HUDEP-2 (cell line): ENCODE data around the gene ABCC8.

Experiments used
- DNase-seq, 76 experiments: peaks; one replicate each; lab custom pipeline; 2025; ENCODE audit not compliant: unreplicated experiment in 76 of 76; lab: John Stamatoyannopoulos, UW

The ABCC8 gene

GRCh38 chr11:17476317-17477083 lies at the start of gene ABCC8:
Gene ABCC8 (minus strand): TSS chr11:17476845. CDS start chr11:17476776, 69 bp downstream.
- DNase-seq = no peak

GRCh38 chr11:17526326-17526725 lies 49.7 kb upstream of the ABCC8 start:
- no peak for DNase-seq

DNA sequence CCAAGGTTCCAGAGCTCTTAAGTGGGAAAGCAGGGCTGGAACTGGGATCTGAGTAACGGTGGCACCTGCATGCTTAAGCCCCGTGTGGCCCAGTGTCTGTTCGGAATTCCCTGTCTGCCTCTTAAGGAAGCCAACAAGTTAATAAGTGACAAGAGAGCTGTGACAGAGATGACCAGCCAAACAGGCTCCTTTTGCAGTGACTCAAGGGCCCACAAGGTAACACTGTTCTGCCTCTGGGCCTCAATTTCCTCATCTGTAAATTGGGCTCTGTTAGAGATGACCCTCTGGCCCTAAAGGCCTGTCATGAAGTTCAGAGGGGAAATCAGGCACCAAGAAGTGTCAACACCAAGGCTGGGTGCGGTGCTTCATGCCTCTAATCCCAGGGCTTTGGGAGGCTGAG lies 48.9 kb upstream of the ABCC8 start:
- DNase-seq = no peak

DNA sequence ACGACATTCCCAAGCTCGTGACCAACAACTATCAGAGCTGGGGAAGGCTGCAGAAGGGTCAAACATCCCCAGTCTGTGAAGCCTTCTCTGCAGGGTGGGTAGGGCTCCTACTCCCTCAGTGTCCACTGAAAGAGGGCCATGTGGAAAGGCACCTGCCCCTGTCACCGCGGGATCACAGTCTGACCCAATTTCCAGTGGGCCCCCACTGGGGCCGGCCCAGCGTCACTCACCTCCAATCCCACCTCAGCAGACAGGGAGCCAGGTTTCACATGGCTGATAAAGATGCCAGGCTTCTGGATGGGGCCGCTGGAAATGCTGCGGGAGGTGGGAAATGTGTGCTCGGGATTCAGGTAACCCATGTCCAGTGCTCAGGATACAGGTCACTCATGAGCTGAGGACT lies 47.6 kb upstream of the ABCC8 start:
- DNase-seq = no peak

DNA sequence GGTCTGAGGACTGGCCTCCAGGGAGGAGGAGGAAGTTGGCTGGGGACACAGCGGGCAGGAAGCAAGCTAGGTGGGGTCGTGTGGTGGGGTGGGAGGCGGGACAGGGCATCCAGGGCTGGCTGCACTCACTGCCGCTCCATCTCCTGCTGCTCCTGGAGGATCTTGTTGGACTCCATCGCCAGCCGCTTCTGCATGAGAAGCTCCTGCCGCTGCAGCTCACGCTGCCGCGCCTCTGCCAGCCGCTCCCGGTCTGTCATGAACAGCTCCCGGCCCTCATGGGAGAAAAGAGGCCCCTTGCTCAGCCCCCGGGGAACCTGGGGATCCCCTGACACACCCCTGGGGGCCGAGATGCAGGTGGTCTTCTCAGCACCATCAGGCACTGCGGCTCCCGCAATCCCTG lies 46.0 kb upstream of the ABCC8 start:
- DNase-seq = no peak

DNA sequence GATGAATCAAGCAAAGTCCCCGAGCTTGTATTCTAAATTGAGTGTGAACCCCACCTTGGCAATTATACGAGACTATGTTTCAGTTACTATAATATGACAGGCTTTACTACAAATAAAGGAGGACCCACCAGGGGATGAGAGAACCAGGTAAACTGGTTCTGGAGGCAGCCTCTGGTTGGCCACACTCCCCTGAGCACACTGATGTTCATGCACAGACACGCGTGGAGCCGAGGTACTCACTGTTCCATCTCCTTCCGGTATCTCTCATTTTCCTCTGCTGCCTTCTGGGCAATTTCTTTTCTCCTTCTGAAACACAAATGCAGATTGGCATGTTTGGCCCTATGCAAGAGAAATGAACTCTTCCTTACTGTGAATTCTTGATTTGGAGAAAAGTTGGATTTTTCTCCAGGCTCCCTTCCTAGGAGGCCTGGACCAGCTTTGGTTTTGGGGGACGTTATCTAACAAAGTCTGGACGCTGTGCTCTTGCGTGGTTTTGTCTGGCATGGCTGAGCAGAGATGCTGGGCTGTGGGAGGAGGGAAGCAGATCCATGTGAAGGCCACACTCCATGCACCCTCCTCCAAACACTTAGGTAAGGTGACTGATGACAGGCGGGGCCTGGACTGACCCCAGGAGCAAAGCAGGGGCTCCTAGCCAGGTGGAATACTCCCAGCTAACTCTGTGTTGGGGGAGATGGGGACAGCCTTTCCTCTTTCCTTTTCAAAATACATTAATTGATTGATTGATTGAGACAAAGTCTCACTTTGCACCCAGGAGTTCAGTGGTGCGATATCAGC lies 44.7 kb upstream of the ABCC8 start:
- DNase-seq = no peak

DNA sequence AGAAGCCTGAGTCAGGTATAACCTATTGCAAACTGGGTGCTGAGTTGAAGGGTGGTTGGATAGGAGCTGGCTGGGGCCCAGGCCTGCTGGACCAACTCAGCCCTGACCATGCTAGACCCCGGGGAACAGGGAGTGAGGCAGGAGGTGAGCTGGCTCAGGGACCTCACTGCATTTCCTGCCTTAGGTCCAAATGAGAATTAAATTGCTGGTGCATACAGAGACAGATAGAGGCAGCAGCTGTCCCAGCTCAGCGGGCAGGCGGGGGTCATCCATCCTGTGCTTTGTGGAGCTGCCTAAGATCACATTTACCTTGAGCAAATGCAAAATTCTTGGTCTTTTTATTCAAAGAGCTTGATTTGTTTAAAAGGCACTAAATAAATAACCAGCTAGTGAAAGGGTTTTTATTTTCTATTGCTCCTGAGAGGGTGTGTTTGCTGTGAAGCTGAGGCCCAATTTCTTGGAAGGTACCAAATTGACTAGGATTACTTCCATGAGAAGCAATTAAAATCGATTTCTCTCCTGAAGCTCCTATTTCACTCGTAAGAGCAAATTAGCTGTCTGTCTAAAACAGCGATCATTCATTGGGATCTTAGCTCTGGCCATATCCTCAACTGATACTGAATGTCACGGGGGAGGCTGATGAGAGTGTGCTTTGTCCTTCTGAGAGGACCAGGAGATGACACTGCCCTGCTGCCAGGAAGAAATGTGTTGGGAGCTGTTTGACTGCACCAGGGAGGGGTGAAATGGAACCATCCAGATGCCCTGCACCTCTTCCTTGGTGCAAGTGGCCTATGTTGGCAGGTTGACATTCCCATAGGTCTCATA lies 42.6 kb upstream of the ABCC8 start:
- no peak for DNase-seq

- no peak for DNase-seq
Observed at GRCh38 chr11:17518366-17518765, 41.7 kb upstream of the ABCC8 start.

- no peak for DNase-seq
Observed at GRCh38 chr11:17517186-17517585, 40.5 kb upstream of the ABCC8 start.

DNA sequence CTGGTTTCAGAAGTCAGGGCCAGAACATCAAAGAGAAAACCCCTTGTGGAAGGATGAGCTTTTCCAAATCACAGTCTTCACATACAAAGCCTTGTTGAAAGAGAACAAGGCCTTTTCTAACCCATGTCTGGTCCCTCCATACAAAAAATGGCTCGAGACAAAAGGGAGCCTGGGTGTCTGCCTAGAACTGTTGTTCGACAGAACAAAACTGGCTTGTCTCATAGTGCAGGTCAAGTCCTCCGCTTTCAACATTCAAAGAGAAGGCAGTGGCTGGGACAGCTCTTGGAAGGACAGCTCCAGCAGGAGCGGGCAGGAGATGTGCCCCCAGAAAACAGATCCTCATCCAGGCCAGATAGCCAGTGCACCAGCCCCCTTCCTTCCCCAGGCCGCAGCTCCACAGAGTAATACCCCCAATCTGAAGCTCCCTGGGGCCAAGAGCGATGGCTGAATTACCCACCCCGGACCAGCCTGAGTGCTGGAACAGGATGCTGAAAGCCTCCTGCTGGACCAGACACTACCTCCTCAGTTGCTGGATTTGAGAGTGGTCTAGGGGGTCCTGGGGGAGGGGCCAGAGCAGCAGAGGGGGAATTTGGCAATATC lies 40.0 kb upstream of the ABCC8 start:
- DNase-seq = no peak

- no peak for DNase-seq
Observed at GRCh38 chr11:17515443-17516176, 39.0 kb upstream of the ABCC8 start.

DNA sequence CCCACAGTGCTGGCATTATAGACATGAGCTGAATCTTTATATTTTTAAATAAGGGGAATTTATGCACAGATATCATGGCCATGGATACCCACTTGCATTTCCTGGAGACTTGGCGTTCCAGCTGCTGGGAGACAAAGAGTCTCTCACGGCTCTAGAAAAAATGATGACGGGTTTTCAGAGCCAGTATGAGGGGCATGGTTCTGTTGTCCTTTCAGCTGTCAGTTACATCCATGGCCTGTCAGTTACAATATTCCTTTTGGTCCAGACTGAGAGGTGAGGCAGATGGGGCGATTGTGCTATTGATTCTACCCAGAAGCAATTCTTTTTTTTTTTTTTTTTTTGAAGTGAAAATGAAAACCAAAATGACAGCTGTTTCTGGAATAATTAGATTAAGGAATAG lies 37.8 kb upstream of the ABCC8 start:
- DNase-seq = no peak

- no peak for DNase-seq
Observed at GRCh38 chr11:17513853-17514252, 37.2 kb upstream of the ABCC8 start.

- DNase-seq = no peak
Observed at GRCh38 chr11:17512101-17512500, 35.5 kb upstream of the ABCC8 start.

DNA sequence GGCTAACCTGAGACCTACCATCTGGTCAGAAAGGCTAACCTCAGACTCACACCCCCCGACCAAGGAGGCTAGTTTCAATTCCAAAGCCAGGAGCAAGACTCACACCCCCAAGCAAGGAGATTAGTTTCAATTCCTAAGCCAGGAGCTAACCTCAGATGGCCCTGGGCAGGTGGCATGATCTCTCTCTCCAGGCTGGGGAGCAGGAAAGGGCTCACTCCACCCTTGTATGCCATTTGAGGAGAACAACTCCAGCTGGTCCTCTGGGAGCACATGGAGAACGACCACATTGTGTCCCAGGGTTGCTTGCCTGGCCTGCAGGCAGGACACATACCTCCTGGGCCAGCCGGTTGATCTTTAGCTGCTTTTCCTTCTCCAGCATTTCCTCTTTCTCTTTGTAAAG lies 34.9 kb upstream of the ABCC8 start:
- DNase-seq = no peak

DNA sequence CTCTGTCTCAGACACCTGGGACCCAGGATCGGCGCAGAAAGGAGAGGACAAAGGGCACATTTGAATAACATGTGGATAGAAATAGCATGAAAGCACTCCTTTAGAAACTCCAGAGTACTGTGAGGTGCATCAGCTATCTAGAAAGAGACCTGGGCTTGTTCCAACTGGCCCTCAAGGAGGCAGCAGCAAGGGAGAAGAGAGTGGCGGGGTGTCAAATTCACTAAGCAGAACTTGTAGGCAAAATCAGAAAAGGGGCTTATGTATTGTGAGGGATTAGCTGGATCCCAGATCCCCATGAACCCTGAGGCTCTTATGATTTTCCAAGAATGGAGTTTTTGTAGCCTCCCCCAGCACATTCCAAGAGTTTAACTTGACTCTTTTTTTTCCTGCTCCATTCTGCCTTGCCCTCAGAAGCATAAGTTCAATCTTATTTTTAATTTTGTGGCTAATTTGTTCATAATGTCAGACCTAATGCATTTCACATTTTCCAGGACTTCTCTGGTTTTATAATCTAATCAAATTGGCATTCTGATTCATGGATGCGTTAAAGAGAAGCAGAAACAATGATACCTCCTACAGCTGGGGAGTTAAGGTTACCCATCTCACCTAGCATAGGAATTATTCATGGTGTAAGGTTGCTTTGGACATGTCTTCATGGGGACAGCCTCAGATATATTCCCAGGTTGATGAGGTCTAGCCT lies 34.0 kb upstream of the ABCC8 start:
- DNase-seq = no peak

GRCh38 chr11:17508791-17509190 lies 32.1 kb upstream of the ABCC8 start:
- no peak for DNase-seq

- DNase-seq = no peak
Observed at GRCh38 chr11:17508306-17508705, 31.7 kb upstream of the ABCC8 start.

GRCh38 chr11:17507773-17508172 lies 31.1 kb upstream of the ABCC8 start:
- no peak for DNase-seq

- DNase-seq = no peak
Observed at GRCh38 chr11:17506942-17507341, 30.3 kb upstream of the ABCC8 start.
